SK-N-SH (cell line): Measurements from ENCODE around the gene FYB2.

Experiments used
- CTCF ChIP-seq: fragments of 200-600 bp; sonication (generic); IDR thresholded peaks from 2 replicates; pipeline ENCODE4 v1.6.1; 2017; ENCODE audit warnings: antibody characterized with exemption, mild to moderate bottlenecking, moderate library complexity
- EP300 ChIP-seq, 2 experiments: IDR thresholded peaks; 2 replicates each; pipeline versions ENCODE4 v1.4.0 to v1.6.1; 2012; ENCODE audit warnings: borderline replicate concordance in 1 of 2, low read depth in 1 of 2, low read length in 1 of 2
- PBX3 ChIP-seq: IDR thresholded peaks from 2 replicates; pipeline ENCODE4; 2012
- REST ChIP-seq: IDR thresholded peaks from 2 replicates; pipeline ENCODE4 v1.6.1; 2012; ENCODE audit warnings: mild to moderate bottlenecking, low read depth, low read length, moderate library complexity
- SMC3 ChIP-seq: IDR thresholded peaks from 2 replicates; pipeline ENCODE4 v1.6.1; 2012; ENCODE audit warnings: low read depth, low read length, improper control_type of control experiment
- USF1 ChIP-seq: IDR thresholded peaks from 2 replicates; pipeline ENCODE4 v1.4.0; 2012; ENCODE audit warnings: low read depth, borderline replicate concordance
- USF2 ChIP-seq: fragments of 150-350 bp; IDR thresholded peaks from 2 replicates; pipeline ENCODE4 v1.6.1; 2017; ENCODE audit warnings: antibody characterized with exemption, low read length, low read depth, borderline replicate concordance
- YY1 ChIP-seq: IDR thresholded peaks from 2 replicates; pipeline ENCODE4 v1.4.0; 2012; ENCODE audit warnings: low read depth, mild to moderate bottlenecking
- ZBTB33 ChIP-seq: IDR thresholded peaks from 2 replicates; pipeline ENCODE4 v1.4.0; 2012; ENCODE audit warnings: low read depth, borderline replicate concordance

- TF ChIP-seq PBX3, result no peak
- no peak for TF ChIP-seq CTCF
- TF ChIP-seq SMC3, result no peak
- no peak for TF ChIP-seq EP300 (IDR thresholded peaks at IDR 0.05; ENCODE audit: borderline replicate concordance in 1 of 2, low read depth in 1 of 2, low read length in 1 of 2)
- no peak for TF ChIP-seq USF1
- no peak for TF ChIP-seq YY1
- no peak for TF ChIP-seq REST
- TF ChIP-seq USF2, result no peak
- no peak for TF ChIP-seq ZBTB33
These were observed 12.4 kb downstream of the FYB2 start for GRCh38 chr1:56806804-56807203.
